ENCODE results near the gene CFAP57.

The CFAP57 gene

GRCh38 chr1:43279666-43280065 is 107.5 kb downstream of the CFAP57 start:
- DNase-seq: no peak

DNA sequence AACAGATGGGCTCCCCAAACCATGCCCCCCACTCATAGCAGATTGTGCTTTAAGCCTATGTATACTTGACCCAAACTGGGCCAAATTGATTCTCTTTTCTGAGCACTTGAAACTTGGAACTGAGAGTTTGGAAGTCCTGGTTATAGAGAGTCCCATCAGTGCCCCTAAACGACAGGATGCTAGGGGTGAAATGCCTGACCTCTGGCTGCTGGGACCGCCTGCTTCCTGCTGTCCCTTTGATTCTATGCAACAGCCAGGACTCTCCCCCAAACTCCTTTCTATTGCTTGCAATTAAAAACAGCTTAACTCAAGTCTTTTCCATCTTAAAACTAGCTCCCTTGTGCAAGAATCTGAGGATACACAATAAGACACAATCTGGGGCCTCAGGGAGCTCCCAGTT is 108.6 kb downstream of the CFAP57 start:
- DNase-seq: no peak

DNA sequence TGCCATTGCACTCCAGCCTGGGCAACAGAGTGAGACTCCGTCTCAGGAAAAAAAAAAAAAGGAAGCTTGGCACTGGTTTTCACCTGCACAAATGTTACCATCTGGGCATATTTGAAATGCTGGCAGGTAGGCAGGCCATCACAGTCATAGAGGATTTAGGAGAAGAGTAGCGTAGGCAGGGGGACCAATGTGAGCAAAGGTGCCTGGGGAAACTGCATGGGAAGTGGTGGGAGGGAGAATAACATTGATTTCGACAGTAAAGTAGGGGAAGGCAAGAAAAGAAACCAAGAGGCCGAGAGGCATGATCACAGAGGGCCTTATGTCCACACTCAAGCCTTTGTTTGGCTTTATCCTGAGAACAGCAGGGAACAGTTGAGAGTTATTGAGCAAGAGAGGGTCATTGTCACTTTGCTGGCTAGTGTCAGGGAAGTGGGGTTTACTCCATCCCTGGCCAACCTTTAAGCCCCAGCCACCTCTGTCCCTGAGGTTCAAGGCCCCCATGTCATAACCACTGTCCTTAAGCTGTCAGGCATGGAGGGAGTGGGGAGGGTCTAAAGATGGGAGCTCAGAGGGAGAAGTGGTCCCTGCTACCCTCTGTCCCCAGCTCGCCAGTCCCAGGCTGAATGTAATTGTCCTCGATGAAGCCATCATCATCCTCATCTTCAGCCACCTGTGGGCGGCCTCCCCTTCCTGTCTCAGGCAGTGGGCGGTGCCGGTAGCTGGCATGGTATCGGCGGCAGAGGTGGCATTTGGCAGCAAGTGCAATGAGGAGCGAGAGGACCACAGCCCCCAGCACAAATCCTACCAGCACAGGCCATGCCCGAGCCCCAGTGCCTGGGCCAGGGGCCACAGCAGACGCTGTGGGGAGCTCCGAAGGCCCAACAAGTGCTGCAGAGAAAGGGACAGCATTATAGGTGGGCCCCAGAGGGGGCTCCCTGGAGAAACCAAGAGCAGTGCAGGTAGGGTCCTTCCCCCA is 110.4 kb downstream of the CFAP57 start:
- DNase-seq: no peak

- no peak for DNase-seq
Measured at GRCh38 chr1:43284065-43284464, 111.9 kb downstream of the CFAP57 start.

- no peak for DNase-seq
Measured at GRCh38 chr1:43284546-43285110, 112.5 kb downstream of the CFAP57 start.

GRCh38 chr1:43285269-43285990 is 113.3 kb downstream of the CFAP57 start, which contains the start of gene C1orf210:
Gene C1orf210 (minus strand): TSS chr1:43285581. CDS start chr1:43283270, 2,311 bp downstream.
- no peak for DNase-seq

- DNase-seq: no peak
Measured at GRCh38 chr1:43286115-43286514, 114.0 kb downstream of the CFAP57 start.

DNA sequence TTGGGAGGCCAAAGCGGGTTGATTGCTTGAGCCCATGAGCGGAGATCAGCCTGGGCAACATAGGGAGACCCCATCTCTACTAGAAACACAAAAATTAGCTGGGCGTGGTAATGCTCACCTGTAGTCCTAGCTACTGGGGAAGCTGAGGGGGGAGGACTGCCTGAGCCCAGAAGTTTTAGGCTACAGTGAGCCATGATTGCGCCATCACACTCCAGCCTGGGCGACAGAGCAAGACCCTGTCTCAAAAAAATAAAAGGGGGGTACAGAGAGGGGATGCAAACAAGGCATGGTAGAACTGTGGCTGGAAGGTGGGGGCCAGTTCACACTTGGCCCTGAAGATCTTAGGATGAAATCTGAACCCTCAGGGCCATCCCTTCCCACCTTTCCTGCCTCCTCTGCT is 114.4 kb downstream of the CFAP57 start:
- DNase-seq: no peak

GRCh38 chr1:43288058-43288784 is 116.1 kb downstream of the CFAP57 start:
- DNase-seq: no peak

DNA sequence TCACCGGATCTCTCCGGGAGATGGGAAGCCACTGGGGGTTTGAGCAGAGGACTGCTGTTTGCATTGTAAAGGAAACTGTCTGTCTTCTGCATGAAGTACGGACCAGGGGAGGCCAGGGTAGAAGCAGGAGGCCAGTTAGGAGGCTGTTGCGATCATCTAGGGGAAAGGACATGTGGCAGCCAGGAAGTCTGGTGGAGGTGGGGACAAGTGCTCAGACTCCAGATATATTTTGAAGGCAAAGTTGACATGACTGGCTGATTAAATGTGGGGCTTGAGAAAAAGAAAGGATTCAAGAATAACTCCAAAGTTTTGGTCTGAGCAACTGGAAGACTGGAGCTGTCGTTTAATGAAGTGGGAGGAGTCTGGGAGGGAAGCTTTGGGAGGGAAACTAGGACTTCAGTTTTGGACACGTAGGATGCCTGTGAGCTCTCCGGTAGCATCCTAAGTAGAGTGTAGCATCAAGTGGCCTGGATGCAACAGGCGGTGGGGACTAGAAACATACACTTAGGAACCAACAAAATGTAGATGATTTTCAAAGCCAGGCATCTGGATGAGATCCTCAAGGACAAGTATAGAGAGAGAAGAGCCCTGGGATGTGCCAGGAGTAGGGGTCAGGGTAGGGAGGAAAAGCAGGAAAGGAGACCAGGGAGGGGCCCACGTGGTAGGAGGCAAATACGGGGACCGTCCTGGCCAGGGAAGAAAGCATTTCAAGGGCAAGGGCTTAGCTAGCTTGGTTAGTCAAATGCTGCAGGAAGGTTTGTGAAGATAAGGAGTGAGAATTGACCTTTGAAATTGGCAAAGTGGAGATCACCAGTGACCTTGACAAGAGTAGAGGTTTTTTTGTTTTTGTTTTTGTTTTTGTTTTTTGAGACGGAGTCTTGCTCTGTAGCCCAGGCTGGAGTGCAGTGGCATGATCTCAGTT is 116.9 kb downstream of the CFAP57 start:
- DNase-seq: no peak

- no peak for DNase-seq
Measured at GRCh38 chr1:43292216-43292615, 120.1 kb downstream of the CFAP57 start.

- DNase-seq: no peak
Measured at GRCh38 chr1:43292679-43293078, 120.5 kb downstream of the CFAP57 start.

DNA sequence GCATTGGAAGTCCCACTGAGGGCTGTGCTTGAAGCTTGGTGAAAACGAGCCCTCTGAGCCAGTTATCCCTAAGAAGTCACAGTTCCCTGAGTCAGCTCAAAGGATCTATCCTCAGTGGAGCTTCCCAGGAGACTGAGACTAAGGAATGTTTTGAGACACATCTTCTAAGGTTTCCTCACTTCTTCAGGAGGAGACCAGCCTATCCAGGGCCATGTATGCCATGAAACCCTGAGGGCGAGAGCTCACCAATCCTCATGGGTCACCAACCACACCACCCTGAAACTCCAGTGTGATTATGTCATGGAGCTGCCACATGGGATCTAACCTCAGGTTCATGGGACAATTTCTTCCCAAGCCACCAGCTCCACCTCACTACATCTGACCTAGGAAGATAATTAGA is 121.0 kb downstream of the CFAP57 start:
- DNase-seq: no peak

DNA sequence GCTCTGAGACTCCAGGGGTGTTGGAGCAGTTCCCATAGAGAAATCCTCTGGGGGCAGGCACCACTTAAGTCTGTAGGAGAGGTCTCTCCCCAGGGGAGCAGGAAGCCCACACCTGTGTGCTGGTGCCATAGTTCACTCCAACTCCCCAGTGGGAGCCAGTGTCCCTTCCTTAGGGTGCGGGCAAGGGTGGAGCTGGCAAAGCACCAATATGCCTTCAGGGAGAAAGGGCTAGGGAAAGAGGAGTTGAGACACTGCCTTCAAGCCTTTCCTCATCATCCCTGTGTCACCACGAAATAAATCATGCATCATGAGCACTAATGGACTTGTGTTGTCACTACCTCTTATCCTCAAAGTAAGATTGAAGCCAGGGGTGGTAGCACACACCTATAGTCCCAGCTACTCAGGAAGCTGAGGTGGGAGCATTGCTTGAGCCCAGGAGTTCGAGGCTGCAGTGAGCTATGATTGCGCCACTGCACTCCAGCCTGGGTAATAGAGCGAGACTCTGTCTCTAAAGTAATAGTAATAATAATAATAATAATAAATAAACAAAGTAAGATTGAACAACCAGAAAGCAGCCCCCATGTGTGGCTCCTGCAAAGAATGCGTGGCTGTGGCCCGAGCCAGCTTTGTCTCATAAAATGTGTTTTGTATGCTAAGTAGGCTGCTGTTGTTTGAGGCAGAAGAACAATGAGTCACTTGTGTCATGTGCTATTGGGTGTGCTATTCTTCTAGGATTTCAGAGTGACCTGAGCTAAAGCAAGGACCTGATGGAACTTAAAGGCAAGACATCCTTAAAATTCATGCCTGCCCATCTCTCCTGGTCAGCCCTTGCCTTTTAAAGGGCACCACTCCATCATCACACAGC is 122.0 kb downstream of the CFAP57 start:
- DNase-seq: peak in 1 of 2 donors; percentile 1

DNA sequence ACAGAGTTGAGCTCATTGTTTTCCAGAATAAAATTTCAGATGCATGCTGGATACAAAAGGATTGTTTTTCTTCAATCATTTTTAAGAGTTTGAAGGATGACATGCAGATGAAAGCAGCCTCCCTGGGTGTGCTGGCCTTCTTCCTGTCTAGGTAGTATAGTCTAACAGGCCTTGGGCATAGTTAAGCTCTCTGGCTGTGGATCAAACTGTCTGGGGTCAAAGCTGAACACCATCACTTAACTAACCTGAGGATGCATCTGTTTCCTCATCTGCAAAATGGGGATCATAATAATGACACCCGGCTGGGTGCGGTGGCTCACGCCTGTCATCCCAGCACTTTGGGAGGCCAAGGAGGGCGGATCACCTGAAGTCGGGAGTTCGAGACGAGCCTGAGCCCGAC is 122.6 kb downstream of the CFAP57 start:
- no peak for DNase-seq

GRCh38 chr1:43296207-43296606 is 124.1 kb downstream of the CFAP57 start:
- DNase-seq: no peak

DNA sequence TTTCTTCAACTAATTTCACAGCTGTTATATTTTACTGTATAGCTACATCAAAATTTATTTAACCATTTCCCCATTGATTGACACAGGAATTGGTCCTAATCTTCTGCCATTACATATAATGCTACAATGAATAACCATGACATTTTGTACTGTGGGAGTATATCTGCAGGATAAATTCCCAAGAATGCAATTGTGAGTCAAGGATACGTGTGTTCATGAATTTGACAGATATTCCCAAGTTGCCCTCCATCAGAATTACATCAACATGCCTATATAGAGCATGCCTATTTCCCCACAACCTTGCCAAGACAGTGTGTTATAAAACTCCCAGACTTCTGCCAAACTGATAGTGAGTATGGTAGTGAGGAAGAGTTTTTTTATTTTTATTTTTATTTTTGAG is 125.9 kb downstream of the CFAP57 start:
- no peak for DNase-seq

- no peak for DNase-seq
Measured at GRCh38 chr1:43299101-43299500, 127.0 kb downstream of the CFAP57 start.

DNA sequence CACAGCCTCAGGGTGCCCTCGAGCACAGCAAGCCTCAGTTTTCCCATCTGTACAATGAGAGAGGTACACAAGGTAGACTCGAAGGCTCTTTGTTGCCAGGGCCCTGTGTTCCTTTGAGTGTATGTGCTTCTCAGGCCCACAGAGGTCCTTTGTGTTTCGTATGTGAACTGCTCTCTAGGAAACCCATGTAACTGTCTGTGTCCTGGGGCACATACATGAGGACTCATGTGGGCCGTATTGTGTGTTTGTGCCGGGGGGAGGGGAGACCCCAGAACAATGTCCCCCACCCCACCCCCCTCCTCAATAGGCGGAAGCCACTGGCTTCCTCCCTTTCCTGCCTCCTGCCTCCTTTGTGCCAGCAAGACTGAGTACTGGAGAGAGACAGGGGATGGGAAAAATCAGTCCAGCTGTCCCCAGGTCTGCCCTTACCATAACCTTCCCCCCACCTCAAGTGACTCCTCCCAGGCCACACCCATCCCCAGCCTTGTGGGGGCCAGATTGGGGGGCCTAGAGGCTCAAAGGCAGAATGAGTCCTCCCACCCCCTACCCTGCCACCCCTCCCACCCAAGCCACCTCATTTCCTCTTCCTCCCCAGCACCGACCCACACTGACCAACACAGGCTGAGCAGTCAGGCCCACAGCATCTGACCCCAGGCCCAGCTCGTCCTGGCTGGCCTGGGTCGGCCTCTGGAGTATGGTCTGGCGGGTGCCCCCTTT is 128.4 kb downstream of the CFAP57 start, which contains the start of gene TIE1:
TSS of gene TIE1 (plus strand) at position 605 of the 717 bp plus-strand sequence. CDS start at position 695, 90 bp downstream.
- peak in 1 of 2 donors; percentile 1 for DNase-seq

DNA sequence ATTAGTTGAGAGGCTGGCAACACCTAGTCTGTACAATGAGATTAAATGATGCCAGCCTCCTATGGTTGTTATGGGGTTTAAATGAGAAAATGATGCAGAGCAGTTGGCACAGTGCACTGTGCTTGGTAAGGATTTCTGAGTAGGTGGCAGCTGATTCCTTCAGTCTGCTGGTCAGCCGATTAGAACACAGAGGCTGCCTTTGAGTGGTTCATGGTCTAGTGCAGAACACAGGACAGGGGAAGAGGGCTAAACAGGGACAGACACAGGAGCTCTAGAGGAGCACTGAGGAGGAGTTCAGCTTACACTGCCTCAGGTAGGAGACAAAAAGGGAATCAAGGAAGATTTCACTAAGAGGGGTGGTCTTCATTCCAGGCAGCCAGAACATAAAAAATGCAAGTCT is 130.1 kb downstream of the CFAP57 start:
- no peak for DNase-seq

Data from bone marrow (tissue), 2 donors.